Right lobe of liver (tissue), 4 donors: ENCODE results near the gene HOMER2.
A peak's percentile ranks its signal among the peaks of the same experiment; 100 is the strongest.

Experiments
- CTCF ChIP-seq, 4 donors: fragments of 200-600 bp in 3 of 4; fragments of 450-650 bp in 1 of 4; IDR thresholded peaks; one replicate each; pipeline versions ENCODE4 v1.5.1 to v1.8.0; 2016 to 2022; ENCODE audit warnings: antibody characterized with exemption in 4 of 4, mild to moderate bottlenecking in 2 of 4
- POLR2A ChIP-seq: fragments of 450-650 bp; IDR thresholded peaks from one replicate; pipeline ENCODE4 v1.6.1; 2017; ENCODE audit warnings: antibody characterized with exemption, mild to moderate bottlenecking
- donor health status: DM: no; HTN: no; CAD: no.
- donor health status: DM: no; HTN: no; CAD: no.
- donor health status: DM: no; HTN: yes; CAD: no.

- TF ChIP-seq CTCF (IDR thresholded peaks at IDR 0.05): peak in 1 of 4 donors; percentile 13
- TF ChIP-seq POLR2A: no peak
Measured at GRCh38 chr15:82918607-82919230, 33.8 kb downstream of the HOMER2 start.
